ENCODE measurements around the gene TIMP2.

DNA sequence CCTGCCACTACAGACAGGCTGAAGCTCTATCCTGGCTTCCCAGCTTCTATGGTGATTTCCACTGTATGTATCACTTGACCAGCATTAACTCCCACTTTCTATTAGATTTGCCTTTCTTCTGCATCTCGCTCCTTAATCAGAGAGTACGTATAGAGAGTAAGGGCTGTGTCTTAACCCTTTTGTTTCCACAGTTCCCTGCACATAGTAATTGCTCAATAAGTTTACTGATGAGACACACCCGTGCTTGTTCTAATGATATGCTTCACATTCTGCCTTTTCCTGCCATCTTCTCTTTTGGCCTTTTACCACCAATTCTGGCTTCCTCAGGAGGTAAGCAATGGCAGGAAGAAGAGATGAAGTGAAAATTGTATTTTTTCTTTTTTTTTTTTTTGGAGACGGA lies 64.0 kb downstream of the TIMP2 start:
- TF ChIP-seq, protein P1, sequence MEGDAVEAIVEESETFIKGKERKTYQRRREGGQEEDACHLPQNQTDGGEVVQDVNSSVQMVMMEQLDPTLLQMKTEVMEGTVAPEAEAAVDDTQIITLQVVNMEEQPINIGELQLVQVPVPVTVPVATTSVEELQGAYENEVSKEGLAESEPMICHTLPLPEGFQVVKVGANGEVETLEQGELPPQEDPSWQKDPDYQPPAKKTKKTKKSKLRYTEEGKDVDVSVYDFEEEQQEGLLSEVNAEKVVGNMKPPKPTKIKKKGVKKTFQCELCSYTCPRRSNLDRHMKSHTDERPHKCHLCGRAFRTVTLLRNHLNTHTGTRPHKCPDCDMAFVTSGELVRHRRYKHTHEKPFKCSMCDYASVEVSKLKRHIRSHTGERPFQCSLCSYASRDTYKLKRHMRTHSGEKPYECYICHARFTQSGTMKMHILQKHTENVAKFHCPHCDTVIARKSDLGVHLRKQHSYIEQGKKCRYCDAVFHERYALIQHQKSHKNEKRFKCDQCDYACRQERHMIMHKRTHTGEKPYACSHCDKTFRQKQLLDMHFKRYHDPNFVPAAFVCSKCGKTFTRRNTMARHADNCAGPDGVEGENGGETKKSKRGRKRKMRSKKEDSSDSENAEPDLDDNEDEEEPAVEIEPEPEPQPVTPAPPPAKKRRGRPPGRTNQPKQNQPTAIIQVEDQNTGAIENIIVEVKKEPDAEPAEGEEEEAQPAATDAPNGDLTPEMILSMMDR (conservative IDR thresholded peaks at IDR 0.05; ENCODE audit: low read depth, low read length), result no peak
- TF ChIP-seq EZH2 (IDR thresholded peaks at IDR 0.05; ENCODE audit: borderline replicate concordance, low read depth, low read length, poor library complexity, severe bottlenecking), result no peak

Data from A673 (cell line).